HEK293 (cell line): ENCODE data around the gene PIK3IP1.

Experiments used
- CTCF ChIA-PET: fragments of 350-600 bp; formaldehyde crosslinking; extraction: SDS; loops from one replicate; lab custom pipeline; 2021; ENCODE audit warnings: antibody characterized with exemption; lab: Yijun Ruan, JAX
- POLR2A ChIA-PET: fragments of 300-600 bp; formaldehyde crosslinking; extraction: SDS; loops from one replicate; lab custom pipeline; 2020; ENCODE audit warnings: antibody characterized with exemption, inconsistent platforms; lab: Yijun Ruan, JAX
- H3K27ac ChIP-seq: fragments of 200-500 bp; sonication (Bioruptor generic); 2 replicates; pipeline ENCODE4 v1.5.1; 2014; ENCODE audit warnings: low read depth, low read length, control low read depth, inconsistent platforms; ENCODE audit errors: extremely low read depth
- H3K36me3 ChIP-seq, 2 experiments: fragments of 200-500 bp in 1 of 2; sonication (Bioruptor generic) in 1 of 2; 1 replicate in 1 of 2; 2 replicates in 1 of 2; pipeline ENCODE4 v1.5.1; 2014 to 2017; ENCODE audit warnings: inconsistent platforms in 2 of 2, low read length in 2 of 2; ENCODE audit not compliant: control insufficient read depth in 2 of 2, insufficient read depth in 1 of 2
- H3K4me1 ChIP-seq: fragments of 200-500 bp; sonication (Bioruptor generic); 2 replicates; pipeline ENCODE4 v1.5.1; 2014; ENCODE audit warnings: mild to moderate bottlenecking, low read length, inconsistent platforms; ENCODE audit not compliant: control insufficient read depth, insufficient read depth
- H3K4me3 ChIP-seq: 2 replicates; pipeline ENCODE4 v1.5.1; 2011; ENCODE audit warnings: low read depth, mild to moderate bottlenecking, control low read depth, low read length, moderate library complexity
- H3K9me3 ChIP-seq: fragments of 200-500 bp; sonication (Bioruptor generic); 2 replicates; pipeline ENCODE4 v1.5.1; 2014; ENCODE audit warnings: low read depth, low read length, inconsistent platforms; ENCODE audit not compliant: control insufficient read depth, insufficient read depth
- GLIS1 ChIP-seq: fragments of 450-650 bp; formaldehyde crosslinking; IDR thresholded peaks from 2 replicates; pipeline ENCODE4 v1.5.1; 2016; ENCODE audit warnings: missing biosample characterization, missing genetic modification characterization
- KLF16 ChIP-seq: fragments of 450-650 bp; formaldehyde crosslinking; IDR thresholded peaks from 2 replicates; pipeline ENCODE4 v1.5.1; 2017; ENCODE audit warnings: missing biosample characterization, missing genetic modification characterization
- MYNN ChIP-seq: fragments of 450-650 bp; formaldehyde crosslinking; IDR thresholded peaks from 2 replicates; pipeline ENCODE4 v1.5.1; 2016; ENCODE audit warnings: missing biosample characterization, missing genetic modification characterization, borderline replicate concordance
- SP2 ChIP-seq: fragments of 450-650 bp; formaldehyde crosslinking; IDR thresholded peaks from 2 replicates; pipeline ENCODE4 v1.5.1; 2016; ENCODE audit warnings: missing biosample characterization, missing genetic modification characterization
- SP3 ChIP-seq: fragments of 450-650 bp; formaldehyde crosslinking; IDR thresholded peaks from 2 replicates; pipeline ENCODE4 v1.5.1; 2016; ENCODE audit warnings: missing biosample characterization, missing genetic modification characterization
- TRIM28 ChIP-seq: IDR thresholded peaks from 2 replicates; pipeline ENCODE4 v1.6.1; 2011; ENCODE audit warnings: low read length, control low read depth, borderline replicate concordance
- ZBTB17 ChIP-seq: fragments of 450-650 bp; formaldehyde crosslinking; IDR thresholded peaks from 2 replicates; pipeline ENCODE4 v1.5.1; 2016; ENCODE audit warnings: missing biosample characterization, missing genetic modification characterization
- ZFHX2 ChIP-seq: fragments of 450-650 bp; formaldehyde crosslinking; conservative IDR thresholded peaks from 2 replicates; pipeline ENCODE4 v1.5.1; 2016; ENCODE audit warnings: missing biosample characterization, missing genetic modification characterization
- ZIC2 ChIP-seq: fragments of 450-650 bp; formaldehyde crosslinking; IDR thresholded peaks from 2 replicates; pipeline ENCODE4 v1.5.1; 2016; ENCODE audit warnings: missing biosample characterization, missing genetic modification characterization
- ZNF302 ChIP-seq: fragments of 450-650 bp; formaldehyde crosslinking; IDR thresholded peaks from 2 replicates; pipeline ENCODE4 v1.5.1; 2016; ENCODE audit warnings: missing biosample characterization, missing genetic modification characterization, low read depth
- ZNF324 ChIP-seq: fragments of 450-650 bp; formaldehyde crosslinking; IDR thresholded peaks from 2 replicates; pipeline ENCODE4 v1.5.1; 2016; ENCODE audit warnings: missing biosample characterization, missing genetic modification characterization
- ZNF341 ChIP-seq: fragments of 450-650 bp; formaldehyde crosslinking; IDR thresholded peaks from 2 replicates; pipeline ENCODE4; 2016; ENCODE audit warnings: low read depth, missing biosample characterization, missing genetic modification characterization
- ZNF423 ChIP-seq: fragments of 450-650 bp; formaldehyde crosslinking; IDR thresholded peaks from 2 replicates; pipeline ENCODE4 v1.5.1; 2016; ENCODE audit warnings: missing biosample characterization, missing genetic modification characterization
- ZNF561 ChIP-seq: fragments of 450-650 bp; IDR thresholded peaks from 2 replicates; pipeline ENCODE4 v1.5.1; 2018; ENCODE audit warnings: missing biosample characterization, missing genetic modification characterization, borderline replicate concordance
- ZNF600 ChIP-seq: fragments of 450-650 bp; formaldehyde crosslinking; IDR thresholded peaks from 2 replicates; pipeline ENCODE4 v1.5.1; 2016; ENCODE audit warnings: missing biosample characterization, missing genetic modification characterization
- ZNF621 ChIP-seq: fragments of 450-650 bp; formaldehyde crosslinking; IDR thresholded peaks from 2 replicates; pipeline ENCODE4 v1.5.1; 2017; ENCODE audit warnings: missing biosample characterization, missing genetic modification characterization
- ZNF843 ChIP-seq: fragments of 450-650 bp; formaldehyde crosslinking; IDR thresholded peaks from 2 replicates; pipeline ENCODE4 v1.5.1; 2016; ENCODE audit warnings: missing biosample characterization, missing genetic modification characterization
- ZXDB ChIP-seq: fragments of 450-650 bp; formaldehyde crosslinking; IDR thresholded peaks from 2 replicates; pipeline ENCODE4 v1.5.1; 2016; ENCODE audit warnings: missing biosample characterization, missing genetic modification characterization
- TF ChIP-seq, protein P1 (sequence below): fragments of 450-650 bp; formaldehyde crosslinking; IDR thresholded peaks from 2 replicates; pipeline ENCODE4 v1.5.1; 2017; ENCODE audit warnings: missing biosample characterization, missing genetic modification characterization
- TF ChIP-seq, protein P2 (sequence below): fragments of 450-650 bp; IDR thresholded peaks from 2 replicates; pipeline ENCODE4 v1.5.1; 2018; ENCODE audit warnings: missing biosample characterization, missing genetic modification characterization

PIK3IP1 gene

GRCh38 chr22:31248965-31249958 lies 43.0 kb downstream of the PIK3IP1 start (continued):
- TF ChIP-seq, protein P1, sequence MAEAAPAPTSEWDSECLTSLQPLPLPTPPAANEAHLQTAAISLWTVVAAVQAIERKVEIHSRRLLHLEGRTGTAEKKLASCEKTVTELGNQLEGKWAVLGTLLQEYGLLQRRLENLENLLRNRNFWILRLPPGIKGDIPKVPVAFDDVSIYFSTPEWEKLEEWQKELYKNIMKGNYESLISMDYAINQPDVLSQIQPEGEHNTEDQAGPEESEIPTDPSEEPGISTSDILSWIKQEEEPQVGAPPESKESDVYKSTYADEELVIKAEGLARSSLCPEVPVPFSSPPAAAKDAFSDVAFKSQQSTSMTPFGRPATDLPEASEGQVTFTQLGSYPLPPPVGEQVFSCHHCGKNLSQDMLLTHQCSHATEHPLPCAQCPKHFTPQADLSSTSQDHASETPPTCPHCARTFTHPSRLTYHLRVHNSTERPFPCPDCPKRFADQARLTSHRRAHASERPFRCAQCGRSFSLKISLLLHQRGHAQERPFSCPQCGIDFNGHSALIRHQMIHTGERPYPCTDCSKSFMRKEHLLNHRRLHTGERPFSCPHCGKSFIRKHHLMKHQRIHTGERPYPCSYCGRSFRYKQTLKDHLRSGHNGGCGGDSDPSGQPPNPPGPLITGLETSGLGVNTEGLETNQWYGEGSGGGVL (tag by site-specific recombination): no peak
- TF ChIP-seq ZNF843 (tag by site-specific recombination) (no peak), ZNF561 (tag by site-specific recombination) (no peak), ZNF302 (no peak), ZFHX2 (tag by site-specific recombination) (no peak)
- TF ChIP-seq, all 188 proteins: peak for 3

DNA sequence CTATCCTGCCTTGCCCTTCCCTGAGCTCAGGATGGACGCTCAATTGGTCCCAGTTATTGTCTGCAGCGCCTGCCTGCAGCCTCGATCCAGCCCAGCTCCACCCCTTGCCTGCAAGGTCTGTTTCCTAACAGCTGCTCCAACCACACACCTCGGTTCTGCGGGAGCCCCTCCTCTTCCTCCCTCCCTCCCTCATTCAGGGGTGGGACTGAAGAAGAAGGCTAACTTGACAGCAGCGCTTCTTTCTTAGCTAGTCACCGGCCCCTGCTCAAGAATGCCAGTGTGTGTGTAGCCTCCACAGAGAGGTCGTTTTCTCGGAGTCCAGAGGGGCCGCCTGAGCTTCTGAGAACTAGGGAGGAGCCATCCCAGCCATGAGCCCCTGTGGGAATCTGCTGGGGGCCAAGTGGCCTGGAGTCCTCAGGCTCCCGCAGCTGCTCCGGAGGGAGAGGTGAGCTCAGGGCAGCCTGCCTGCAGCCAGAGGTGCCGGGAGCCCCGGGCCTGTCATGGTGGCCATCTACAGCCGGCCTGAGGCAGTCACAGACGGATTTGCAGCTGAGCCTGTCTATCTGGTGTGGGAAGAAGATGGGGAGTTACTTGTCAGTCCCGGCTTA lies 44.0 kb downstream of the PIK3IP1 start:
- Histone ChIP-seq H3K4me1 (peaks cover 2% of the 10 kb centered on the region; the same call in 1 of the 2 replicates), H3K9me3 (no peaks in the 10 kb centered on the region), H3K4me3 (no peak overlapping the region), H3K27ac (peak overlapping the region; percentile 21; the same call in 1 of the 2 replicates), H3K36me3 (no peaks in the 10 kb centered on the region)
- CTCF ChIA-PET: interaction anchor here (0.9 to 6.3 kb wide), 5 partner anchors 22 to 65 kb away, joined by 3 to 41 read pairs (median 6); partner anchors contain the start of gene LIMK2
- TF ChIP-seq GLIS1 (tag by site-specific recombination) (peak; percentile 79), ZIC2 (tag by site-specific recombination) (peak; percentile 43; the same call in 1 of the 2 replicates), TRIM28 (peak; percentile 63; the same call in 1 of the 2 replicates), SP2 (tag by site-specific recombination) (peak; percentile 90), ZXDB (tag by site-specific recombination) (0 out of 2 replicates have a peak, but pooled peaks have one; percentile 32), MYNN (tag by site-specific recombination) (no peak), ZNF341 (tag by site-specific recombination) (0 out of 2 replicates have a peak, but pooled peaks have one; percentile 36), ZNF621 (no peak), ZNF600 (tag by site-specific recombination) (peak; percentile 64), SP3 (tag by site-specific recombination) (peak; percentile 62), ZBTB17 (tag by site-specific recombination) (peak; percentile 70), ZNF324 (tag by site-specific recombination) (no peak)
- TF ChIP-seq, protein P2, sequence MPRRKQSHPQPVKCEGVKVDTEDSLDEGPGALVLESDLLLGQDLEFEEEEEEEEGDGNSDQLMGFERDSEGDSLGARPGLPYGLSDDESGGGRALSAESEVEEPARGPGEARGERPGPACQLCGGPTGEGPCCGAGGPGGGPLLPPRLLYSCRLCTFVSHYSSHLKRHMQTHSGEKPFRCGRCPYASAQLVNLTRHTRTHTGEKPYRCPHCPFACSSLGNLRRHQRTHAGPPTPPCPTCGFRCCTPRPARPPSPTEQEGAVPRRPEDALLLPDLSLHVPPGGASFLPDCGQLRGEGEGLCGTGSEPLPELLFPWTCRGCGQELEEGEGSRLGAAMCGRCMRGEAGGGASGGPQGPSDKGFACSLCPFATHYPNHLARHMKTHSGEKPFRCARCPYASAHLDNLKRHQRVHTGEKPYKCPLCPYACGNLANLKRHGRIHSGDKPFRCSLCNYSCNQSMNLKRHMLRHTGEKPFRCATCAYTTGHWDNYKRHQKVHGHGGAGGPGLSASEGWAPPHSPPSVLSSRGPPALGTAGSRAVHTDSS (tag by site-specific recombination): peak; percentile 59
- POLR2A ChIA-PET: interaction anchor here (0.7 to 1.3 kb wide), 2 partner anchors 25 to 70 kb away, joined by 4 read pairs; no protein-coding TSS in a partner anchor

- POLR2A ChIA-PET: interaction anchor here (0.7 to 1.3 kb wide), 2 partner anchors 25 to 69 kb away, joined by 4 read pairs; no protein-coding TSS in a partner anchor
- no peak overlapping the region for H3K27ac ChIP-seq
- CTCF ChIA-PET: interaction anchor here (0.9 to 6.3 kb wide), 5 partner anchors 22 to 65 kb away, joined by 3 to 41 read pairs (median 6); partner anchors contain the start of gene LIMK2
Measured at GRCh38 chr22:31247726-31248125, 44.6 kb downstream of the PIK3IP1 start.

More at GRCh38 chr22:31247726-31248125, 44.6 kb downstream of the PIK3IP1 start:
- Histone ChIP-seq H3K4me3 (no peak overlapping the region), H3K36me3 (no peaks in the 10 kb centered on the region), H3K4me1 (peaks cover 2% of the 10 kb centered on the region; the same call in 1 of the 2 replicates), H3K9me3 (no peaks in the 10 kb centered on the region)
- TF ChIP-seq SP3 (tag by site-specific recombination) (no peak), KLF16 (no peak), ZNF423 (tag by site-specific recombination) (no peak)
